Astrocyte (in vitro differentiated cells and primary cell): ENCODE measurements around the gene TMEM95. TPM values are rescaled to one million over a fixed set of nuclear protein-coding genes. Genes with fewer than 3 reads are reported as not detected.
"Not testable (repeated sequence)": the region's sequence is repeated elsewhere in the genome, so short reads cannot be mapped to it uniquely, and the experiment has no call there.

Source experiments
- DNase-seq: peaks from one replicate; pipeline ENCODE4 v3.0.0-alpha.2; 2010; ENCODE audit warnings: low read depth
- FAIRE-seq: peaks from 2 replicates; lab custom pipeline; 2011; peaks lifted over from hg19 to GRCh38; lab: Jason Lieb, UNC
- H2AFZ ChIP-seq: 2 replicates; pipeline ENCODE4 v1.6.0; 2012; ENCODE audit warnings: low read depth, low read length, inconsistent platforms
- H3K27ac ChIP-seq: 2 replicates; pipeline ENCODE4 v1.5.1; 2011; ENCODE audit warnings: low read depth, low read length, inconsistent platforms
- H3K27me3 ChIP-seq: 2 replicates; pipeline ENCODE4 v1.6.0; 2011; ENCODE audit warnings: low read length, inconsistent platforms; ENCODE audit not compliant: insufficient read depth
- H3K36me3 ChIP-seq: 2 replicates; pipeline ENCODE4 v1.5.1; 2011; ENCODE audit warnings: low read length, inconsistent platforms; ENCODE audit not compliant: insufficient read depth
- H3K4me1 ChIP-seq: 2 replicates; pipeline ENCODE4 v1.5.1; 2011; ENCODE audit warnings: low read length, inconsistent platforms; ENCODE audit not compliant: insufficient read depth
- H3K4me2 ChIP-seq: 2 replicates; pipeline ENCODE4 v1.6.0; 2012; ENCODE audit warnings: low read length, inconsistent platforms
- H3K4me3 ChIP-seq: 2 replicates; pipeline ENCODE4 v1.5.1; 2011; ENCODE audit warnings: low read depth, mild to moderate bottlenecking, low read length, inconsistent platforms; ENCODE audit not compliant: insufficient read depth
- H3K79me2 ChIP-seq: 2 replicates; pipeline ENCODE4 v1.6.0; 2012; ENCODE audit warnings: mild to moderate bottlenecking, low read length, inconsistent platforms; ENCODE audit not compliant: insufficient read depth
- H3K9ac ChIP-seq: 2 replicates; pipeline ENCODE4 v1.6.0; 2012; ENCODE audit warnings: mild to moderate bottlenecking, low read length, inconsistent platforms
- H3K9me3 ChIP-seq: 2 replicates; pipeline ENCODE4 v1.5.1; 2012; ENCODE audit warnings: low read depth, mild to moderate bottlenecking, low read length, inconsistent platforms; ENCODE audit not compliant: insufficient read depth
- H4K20me1 ChIP-seq: 2 replicates; pipeline ENCODE4 v1.6.0; 2012; ENCODE audit warnings: low read length, inconsistent platforms; ENCODE audit not compliant: insufficient read depth
- H3K27ac Mint-ChIP-seq: one replicate; pipeline ENCODE4 v1.8.0; 2021; ENCODE audit warnings: mild to moderate bottlenecking, mixed read lengths; ENCODE audit not compliant: unreplicated experiment
- H3K27me3 Mint-ChIP-seq: one replicate; pipeline ENCODE4 v1.8.0; 2021; ENCODE audit warnings: low read depth, mixed read lengths; ENCODE audit not compliant: unreplicated experiment
- H3K36me3 Mint-ChIP-seq: one replicate; pipeline ENCODE4 v1.8.0; 2021; ENCODE audit warnings: low read depth, mixed read lengths; ENCODE audit not compliant: unreplicated experiment
- H3K4me1 Mint-ChIP-seq: one replicate; pipeline ENCODE4 v1.8.0; 2021; ENCODE audit warnings: low read depth, mixed read lengths; ENCODE audit not compliant: unreplicated experiment
- H3K4me3 Mint-ChIP-seq: one replicate; pipeline ENCODE4 v1.8.0; 2021; ENCODE audit warnings: mild to moderate bottlenecking, moderate library complexity, mixed read lengths; ENCODE audit not compliant: unreplicated experiment
- H3K9me3 Mint-ChIP-seq: one replicate; pipeline ENCODE4 v1.8.0; 2021; ENCODE audit warnings: mild to moderate bottlenecking, mixed read lengths; ENCODE audit not compliant: unreplicated experiment
- EZH2 ChIP-seq: IDR thresholded peaks from 2 replicates; pipeline ENCODE4 v1.6.1; 2012; ENCODE audit warnings: mild to moderate bottlenecking, low read length, inconsistent platforms; ENCODE audit not compliant: insufficient read depth
- total RNA-seq: library from RNA; stranded (reverse); gene quantifications from 2 replicates; pipeline ENCODE4 v1.2.1, GENCODE V29; 2021
- TF ChIP-seq, protein P1 (sequence below): IDR thresholded peaks from 2 replicates; pipeline ENCODE4 v1.5.1; 2011; ENCODE audit warnings: low read depth, mild to moderate bottlenecking, inconsistent platforms, low read length, moderate library complexity; ENCODE audit not compliant: insufficient read depth

The TMEM95 gene
- total RNA-seq, 1 donor from 2014 or later: 0.30 TPM

DNA sequence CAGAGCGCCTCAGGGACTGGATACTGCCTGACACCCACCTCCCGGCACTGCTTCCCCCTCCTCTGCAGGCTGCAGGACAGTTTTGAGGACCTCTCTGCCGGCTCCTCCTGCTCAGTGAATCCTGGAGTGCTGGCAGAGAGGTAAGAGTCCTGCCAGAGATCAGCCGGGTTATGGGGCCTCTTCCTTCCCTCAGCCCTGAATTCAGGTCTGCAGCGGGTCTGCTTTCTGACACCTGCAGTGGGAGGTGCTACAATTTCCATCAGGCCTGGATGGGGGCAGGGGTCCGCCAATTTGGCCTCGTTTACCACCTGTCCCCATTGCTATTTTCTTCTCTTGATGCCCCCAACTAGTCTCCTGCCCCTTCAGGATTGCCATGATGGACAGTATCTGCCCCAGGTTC, 22.8 kb upstream of the TMEM95 start:
- no peak overlapping the region for H3K4me3 Mint-ChIP-seq

DNA sequence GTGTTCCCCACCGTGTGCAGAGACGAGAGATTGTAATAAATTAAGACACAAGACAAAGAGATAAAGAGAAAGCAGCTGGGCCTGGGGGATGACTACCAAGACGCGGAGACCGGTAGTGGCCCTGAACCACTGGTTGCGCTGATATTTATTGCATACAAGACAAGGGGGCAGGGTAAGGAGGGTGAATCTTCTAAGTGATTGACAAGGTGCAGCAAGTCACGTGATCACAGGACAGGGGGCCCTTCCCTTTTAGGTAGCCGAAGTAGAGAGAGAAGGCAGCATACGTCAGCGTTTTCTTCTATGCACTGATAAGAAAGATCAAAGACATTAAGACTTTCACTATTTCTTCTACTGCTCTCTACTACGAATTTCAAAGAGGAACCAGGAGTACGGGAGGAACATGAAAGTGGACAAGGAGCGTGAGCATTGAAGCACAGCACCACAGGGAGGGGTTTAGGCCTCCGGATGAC, 22.3 kb upstream of the TMEM95 start:
- H3K27me3 ChIP-seq, H3K4me3 Mint-ChIP-seq, H3K36me3 ChIP-seq, DNase-seq, H3K4me2 ChIP-seq, H2AFZ ChIP-seq, FAIRE-seq, H3K4me3 ChIP-seq, H3K27ac Mint-ChIP-seq, H3K27me3 Mint-ChIP-seq, H3K9ac ChIP-seq, H3K4me1 ChIP-seq, H3K9me3 Mint-ChIP-seq, H4K20me1 ChIP-seq, H3K27ac ChIP-seq, H3K4me1 Mint-ChIP-seq, H3K9me3 ChIP-seq, H3K36me3 Mint-ChIP-seq: not testable (repeated sequence)
- peaks cover 13% of the 10 kb centered on the region for H3K79me2 ChIP-seq

More for the DNA sequence above, 22.8 kb upstream of the TMEM95 start:
- Mint-ChIP-seq H3K27ac (no peak overlapping the region), H3K36me3 (no peaks in the 10 kb centered on the region), H3K9me3 (no peaks in the 10 kb centered on the region), H3K4me1 (peaks cover 11% of the 10 kb centered on the region), H3K27me3 (no peaks in the 10 kb centered on the region)
- DNase-seq (no peak), FAIRE-seq (no peak)
- peaks cover 8% of the 10 kb centered on the region for H3K4me1 ChIP-seq
- H3K36me3 ChIP-seq: no peaks in the 10 kb centered on the region
- no peak overlapping the region for H3K9ac ChIP-seq
- H3K9me3 ChIP-seq: no peaks in the 10 kb centered on the region
- no peak overlapping the region for H3K4me3 ChIP-seq
- peaks cover 6% of the 10 kb centered on the region for H4K20me1 ChIP-seq
- no peak overlapping the region for H3K4me2 ChIP-seq
- no peak overlapping the region for H2AFZ ChIP-seq
- H3K79me2 ChIP-seq: peaks cover 19% of the 10 kb centered on the region
- TF ChIP-seq, protein P1, sequence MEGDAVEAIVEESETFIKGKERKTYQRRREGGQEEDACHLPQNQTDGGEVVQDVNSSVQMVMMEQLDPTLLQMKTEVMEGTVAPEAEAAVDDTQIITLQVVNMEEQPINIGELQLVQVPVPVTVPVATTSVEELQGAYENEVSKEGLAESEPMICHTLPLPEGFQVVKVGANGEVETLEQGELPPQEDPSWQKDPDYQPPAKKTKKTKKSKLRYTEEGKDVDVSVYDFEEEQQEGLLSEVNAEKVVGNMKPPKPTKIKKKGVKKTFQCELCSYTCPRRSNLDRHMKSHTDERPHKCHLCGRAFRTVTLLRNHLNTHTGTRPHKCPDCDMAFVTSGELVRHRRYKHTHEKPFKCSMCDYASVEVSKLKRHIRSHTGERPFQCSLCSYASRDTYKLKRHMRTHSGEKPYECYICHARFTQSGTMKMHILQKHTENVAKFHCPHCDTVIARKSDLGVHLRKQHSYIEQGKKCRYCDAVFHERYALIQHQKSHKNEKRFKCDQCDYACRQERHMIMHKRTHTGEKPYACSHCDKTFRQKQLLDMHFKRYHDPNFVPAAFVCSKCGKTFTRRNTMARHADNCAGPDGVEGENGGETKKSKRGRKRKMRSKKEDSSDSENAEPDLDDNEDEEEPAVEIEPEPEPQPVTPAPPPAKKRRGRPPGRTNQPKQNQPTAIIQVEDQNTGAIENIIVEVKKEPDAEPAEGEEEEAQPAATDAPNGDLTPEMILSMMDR: no peak
- no peak for TF ChIP-seq EZH2
- no peak overlapping the region for H3K27ac ChIP-seq
- no peaks in the 10 kb centered on the region for H3K27me3 ChIP-seq

DNA sequence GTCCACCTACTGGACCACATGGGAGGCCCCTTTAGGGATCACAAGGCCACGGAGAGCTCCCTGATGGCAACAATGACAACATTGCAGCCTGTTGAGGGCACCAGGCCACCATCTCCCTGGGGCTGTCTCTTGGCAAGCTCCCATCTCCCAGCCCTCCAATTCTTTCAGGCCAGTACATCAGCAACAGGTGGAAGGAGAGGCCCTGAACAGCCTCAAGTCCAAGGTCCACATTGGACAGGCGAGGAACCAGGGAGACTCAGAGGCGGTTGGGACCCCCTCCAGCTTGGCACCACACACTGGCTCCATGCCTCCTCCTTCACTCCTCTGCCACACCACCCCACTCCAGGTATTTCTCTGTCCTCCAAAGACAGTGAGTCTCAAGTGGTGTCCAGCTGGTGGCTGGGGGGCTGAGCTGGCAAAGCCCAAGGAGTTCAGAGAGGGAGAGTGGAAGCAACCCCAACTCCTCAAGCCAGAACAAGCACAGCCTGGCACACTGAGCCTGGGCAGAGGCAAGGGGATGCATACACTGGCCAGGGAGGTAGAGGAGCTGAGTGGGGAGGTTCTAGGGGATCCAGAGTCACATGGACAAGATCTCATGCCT, 19.9 kb upstream of the TMEM95 start:
- FAIRE-seq: no peak
- no peak overlapping the region for H2AFZ ChIP-seq
- TF ChIP-seq, protein P1: no peak
- TF ChIP-seq EZH2: no peak
- Mint-ChIP-seq H3K27me3 (no peaks in the 10 kb centered on the region), H3K4me1 (peaks cover 1% of the 10 kb centered on the region), H3K9me3 (no peaks in the 10 kb centered on the region), H3K27ac (no peak overlapping the region), H3K36me3 (no peaks in the 10 kb centered on the region), H3K4me3 (no peak overlapping the region)
- no peaks in the 10 kb centered on the region for H3K79me2 ChIP-seq
- no peak overlapping the region for H3K4me3 ChIP-seq
- H3K27me3 ChIP-seq: no peaks in the 10 kb centered on the region
- no peak for DNase-seq
- no peaks in the 10 kb centered on the region for H4K20me1 ChIP-seq
- H3K4me2 ChIP-seq: no peak overlapping the region
- H3K4me1 ChIP-seq: no peaks in the 10 kb centered on the region
- H3K9ac ChIP-seq: no peak overlapping the region
- no peaks in the 10 kb centered on the region for H3K9me3 ChIP-seq
- H3K27ac ChIP-seq: no peak overlapping the region
- H3K36me3 ChIP-seq: no peaks in the 10 kb centered on the region

DNA sequence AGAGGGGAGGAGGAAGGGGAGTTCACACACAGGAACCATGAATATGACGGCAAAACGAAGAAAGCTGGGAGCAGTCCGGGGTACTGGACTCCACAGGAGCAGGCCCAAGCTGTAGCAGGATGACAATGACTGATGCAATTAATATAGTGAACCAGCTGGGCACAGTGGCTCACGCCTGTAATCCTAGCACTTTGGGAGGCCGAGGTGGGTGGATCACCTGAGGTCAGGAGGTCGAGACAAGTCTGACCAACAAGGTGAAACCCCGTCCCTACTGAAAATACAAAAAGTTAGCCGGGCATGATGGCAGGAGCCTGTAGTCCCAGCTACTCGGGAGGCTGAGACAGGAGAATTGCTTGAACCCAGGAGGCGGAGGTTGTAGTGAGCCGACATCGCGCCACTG, 19.2 kb upstream of the TMEM95 start:
- H4K20me1 ChIP-seq, H3K27ac ChIP-seq, DNase-seq, H3K4me1 Mint-ChIP-seq, H3K27me3 ChIP-seq, H3K36me3 Mint-ChIP-seq, FAIRE-seq, H2AFZ ChIP-seq, H3K27ac Mint-ChIP-seq, H3K9me3 ChIP-seq, H3K4me3 ChIP-seq, H3K9me3 Mint-ChIP-seq, H3K4me3 Mint-ChIP-seq, H3K4me2 ChIP-seq, H3K36me3 ChIP-seq, H3K27me3 Mint-ChIP-seq, H3K9ac ChIP-seq, H3K4me1 ChIP-seq, H3K79me2 ChIP-seq: not testable (repeated sequence)
